ENCODE measurements around the gene TNFRSF19. TPM values are rescaled to one million over a fixed set of nuclear protein-coding genes. Genes with fewer than 3 reads are reported as not detected.

Gene TNFRSF19
- total and polyA plus RNA-seq, 11 donors: 9.1 to 35.7 (median 25.6) TPM

DNA sequence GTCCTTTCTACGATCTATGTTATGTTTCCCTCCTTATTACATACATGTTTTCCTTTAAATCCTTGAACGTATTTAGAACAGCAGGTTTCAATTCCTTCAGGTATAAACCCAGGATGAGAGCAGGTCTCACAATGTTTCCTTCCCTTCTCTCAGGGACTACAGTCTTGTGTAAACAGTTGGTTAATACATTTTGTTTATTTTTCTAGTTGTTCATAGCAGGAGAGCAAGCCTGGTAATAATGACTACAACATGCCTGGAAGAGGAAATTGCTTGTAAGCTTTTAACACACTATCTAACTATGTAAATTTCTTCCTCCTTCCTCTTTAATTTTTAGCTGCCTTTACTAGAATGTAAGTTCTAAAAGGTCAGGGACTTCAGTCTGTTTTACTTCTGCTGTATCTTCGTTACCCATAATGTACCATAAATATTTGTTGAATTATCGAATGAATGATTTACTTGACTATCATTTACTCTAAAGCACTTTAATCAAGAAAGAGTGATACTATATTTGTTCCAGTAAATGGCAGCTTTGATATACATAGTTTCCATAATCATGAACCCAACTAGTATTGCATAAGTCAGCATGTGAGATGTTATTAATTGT is 28.9 kb upstream of the TNFRSF19 start:
- ATAC-seq (no peak), DNase-seq (no peak)
- Histone ChIP-seq H3K27ac (no peak overlapping the region), H3K4me3 (no peak overlapping the region), H3K4me1 (no peaks in the 10 kb centered on the region), H3K27me3 (no peaks in the 10 kb centered on the region), H3K36me3 (no peaks in the 10 kb centered on the region), H3K9me3 (peaks cover 0 to 9% (median 0%) of the 10 kb centered on the region in 12 donors)
- 90 to 96% (median 92%) methylated on average over 4 of the region's 4 CpGs for WGBS, 4 donors
- no peak for TF ChIP-seq POLR2A (IDR thresholded peaks at IDR 0.05)
- TF ChIP-seq, protein P1, sequence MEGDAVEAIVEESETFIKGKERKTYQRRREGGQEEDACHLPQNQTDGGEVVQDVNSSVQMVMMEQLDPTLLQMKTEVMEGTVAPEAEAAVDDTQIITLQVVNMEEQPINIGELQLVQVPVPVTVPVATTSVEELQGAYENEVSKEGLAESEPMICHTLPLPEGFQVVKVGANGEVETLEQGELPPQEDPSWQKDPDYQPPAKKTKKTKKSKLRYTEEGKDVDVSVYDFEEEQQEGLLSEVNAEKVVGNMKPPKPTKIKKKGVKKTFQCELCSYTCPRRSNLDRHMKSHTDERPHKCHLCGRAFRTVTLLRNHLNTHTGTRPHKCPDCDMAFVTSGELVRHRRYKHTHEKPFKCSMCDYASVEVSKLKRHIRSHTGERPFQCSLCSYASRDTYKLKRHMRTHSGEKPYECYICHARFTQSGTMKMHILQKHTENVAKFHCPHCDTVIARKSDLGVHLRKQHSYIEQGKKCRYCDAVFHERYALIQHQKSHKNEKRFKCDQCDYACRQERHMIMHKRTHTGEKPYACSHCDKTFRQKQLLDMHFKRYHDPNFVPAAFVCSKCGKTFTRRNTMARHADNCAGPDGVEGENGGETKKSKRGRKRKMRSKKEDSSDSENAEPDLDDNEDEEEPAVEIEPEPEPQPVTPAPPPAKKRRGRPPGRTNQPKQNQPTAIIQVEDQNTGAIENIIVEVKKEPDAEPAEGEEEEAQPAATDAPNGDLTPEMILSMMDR (IDR thresholded peaks at IDR 0.05): no peak
- intact Hi-C loops (cut with DNase I): no loop called here

DNA sequence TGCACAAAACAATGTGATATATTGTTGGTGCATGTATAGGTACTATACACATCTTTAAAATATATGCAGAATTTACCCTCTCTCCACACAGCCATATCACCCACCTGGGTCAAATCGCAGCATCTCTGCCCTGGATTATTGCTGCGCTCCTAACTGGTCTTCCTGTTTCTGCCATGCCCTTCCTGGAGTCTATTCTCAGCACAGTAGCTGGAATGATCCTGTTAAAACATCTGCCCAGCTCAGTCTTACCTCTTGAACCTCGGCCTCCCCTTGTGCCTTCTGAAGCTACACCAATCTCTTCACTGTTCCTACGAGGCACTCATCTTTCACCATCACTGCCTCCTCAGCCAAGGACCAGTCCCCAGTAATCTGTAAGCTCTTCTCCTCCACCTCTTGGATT is 25.5 kb upstream of the TNFRSF19 start:
- Histone ChIP-seq H3K4me3 (no peak overlapping the region), H3K9me3 (peaks cover 0 to 8% (median 0%) of the 10 kb centered on the region in 12 donors), H3K27ac (no peak overlapping the region), H3K36me3 (no peaks in the 10 kb centered on the region), H3K4me1 (peaks cover 0 to 10% (median 0%) of the 10 kb centered on the region in 12 donors), H3K27me3 (no peaks in the 10 kb centered on the region)
- intact Hi-C loops (cut with DNase I): loop anchor here in 4 of 10 donors (5.0 kb wide), 1 partner anchor 32 kb away; no protein-coding TSS in a partner anchor
- no peak for DNase-seq
- TF ChIP-seq, protein P1 (IDR thresholded peaks at IDR 0.05): no peak
- TF ChIP-seq POLR2A (IDR thresholded peaks at IDR 0.05): no peak
- WGBS, 4 donors: 65 to 81% (median 70%) methylated on average over 4 of the region's 4 CpGs
- ATAC-seq: no peak

DNA sequence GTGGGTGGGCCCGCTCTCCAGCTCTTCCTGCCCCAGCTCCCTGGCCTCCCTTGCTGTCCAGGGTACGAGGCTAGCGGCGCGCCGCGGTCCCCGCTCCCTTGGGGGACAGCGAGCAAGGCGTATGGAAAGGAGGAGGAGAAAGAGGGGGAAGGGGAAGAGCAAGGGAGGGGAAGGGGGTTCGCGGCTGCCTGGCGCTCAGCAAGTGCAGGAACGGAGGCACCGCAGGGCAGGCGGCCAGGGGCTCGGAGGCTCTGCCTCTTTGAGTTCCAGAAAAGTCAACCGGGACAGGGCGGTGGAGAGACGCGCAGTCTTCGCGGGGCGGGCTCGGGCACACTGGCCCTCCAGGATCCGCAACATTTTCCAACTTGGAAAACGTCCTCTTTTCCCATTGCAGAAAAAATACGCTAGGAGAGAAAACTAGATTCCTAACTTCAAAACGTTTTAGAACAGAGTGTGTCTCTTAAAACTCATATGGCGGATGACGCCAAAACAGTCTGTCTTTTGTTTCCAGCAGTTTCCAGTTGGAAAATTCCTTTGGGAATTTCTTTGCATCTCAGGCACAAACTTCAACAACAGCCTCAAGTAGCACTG is 23.1 kb upstream of the TNFRSF19 start:
- no peaks in the 10 kb centered on the region for H3K9me3 ChIP-seq

DNA sequence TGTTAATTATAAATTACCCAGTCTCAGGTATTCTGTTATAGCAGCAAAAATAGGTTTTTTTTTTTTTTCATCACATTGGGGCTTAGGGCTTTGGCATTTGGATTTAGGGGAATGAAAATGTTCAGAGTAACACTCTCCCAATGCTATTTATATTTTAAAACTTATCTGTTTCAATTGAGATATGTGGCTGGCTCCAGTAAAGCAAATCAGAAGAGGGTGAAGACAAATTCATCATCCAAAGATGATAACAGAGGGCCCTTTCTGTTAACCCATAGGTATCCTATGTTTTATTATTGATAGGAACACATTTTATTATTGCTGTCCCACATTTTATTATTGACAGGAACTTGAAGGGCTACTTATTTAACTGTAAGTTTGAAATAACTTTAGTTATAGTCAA is 20.5 kb upstream of the TNFRSF19 start:
- Histone ChIP-seq H3K27ac (peak overlapping the region in 10 of 12 donors; percentile 33 to 83 (median 61)), H3K4me1 (peaks cover 0 to 37% (median 12%) of the 10 kb centered on the region in 12 donors), H3K4me3 (no peak overlapping the region), H3K9me3 (no peaks in the 10 kb centered on the region), H3K36me3 (no peaks in the 10 kb centered on the region), H3K27me3 (no peaks in the 10 kb centered on the region)
- TF ChIP-seq, protein P1 (IDR thresholded peaks at IDR 0.05): no peak
- TF ChIP-seq POLR2A (IDR thresholded peaks at IDR 0.05): no peak
- DNase-seq (no peak), ATAC-seq (peak; percentile 38 to 64 (median 44))
- intact Hi-C loops (cut with DNase I): loop anchor here in 5 of 10 donors (5.0 kb wide), 1 partner anchor 37 kb away; no protein-coding TSS in a partner anchor

More for the DNA sequence above, 23.1 kb upstream of the TNFRSF19 start:
- TF ChIP-seq POLR2A (IDR thresholded peaks at IDR 0.05): no peak
- TF ChIP-seq, protein P1 (IDR thresholded peaks at IDR 0.05): no peak
- Histone ChIP-seq H3K4me1 (peaks cover 0 to 29% (median 7%) of the 10 kb centered on the region in 12 donors), H3K36me3 (no peaks in the 10 kb centered on the region), H3K27ac (peak overlapping the region; percentile 62 to 88 (median 77)), H3K4me3 (peak overlapping the region; percentile 6 to 63 (median 54)), H3K27me3 (no peaks in the 10 kb centered on the region)
- ATAC-seq (peak; percentile 61 to 85 (median 79)), DNase-seq (peak; percentile 58 to 81 (median 77))
- 13 to 24% (median 20%) methylated on average over 31 of the region's 31 CpGs for WGBS, 4 donors
- intact Hi-C loops (cut with DNase I): loop anchor here in 5 of 10 donors (1.0 to 5.0 kb wide), 2 partner anchors 35 to 81 kb away; no protein-coding TSS in a partner anchor

All from heart left ventricle (tissue), 16 donors.